Measurements from ENCODE around the gene OCRL. TPM values are rescaled to one million over a fixed set of nuclear protein-coding genes. Genes with fewer than 3 reads are reported as not detected.

OCRL gene
- total and polyA plus RNA-seq, 2 experiments from 2014 or later, result 3.9 to 16.5 TPM

DNA sequence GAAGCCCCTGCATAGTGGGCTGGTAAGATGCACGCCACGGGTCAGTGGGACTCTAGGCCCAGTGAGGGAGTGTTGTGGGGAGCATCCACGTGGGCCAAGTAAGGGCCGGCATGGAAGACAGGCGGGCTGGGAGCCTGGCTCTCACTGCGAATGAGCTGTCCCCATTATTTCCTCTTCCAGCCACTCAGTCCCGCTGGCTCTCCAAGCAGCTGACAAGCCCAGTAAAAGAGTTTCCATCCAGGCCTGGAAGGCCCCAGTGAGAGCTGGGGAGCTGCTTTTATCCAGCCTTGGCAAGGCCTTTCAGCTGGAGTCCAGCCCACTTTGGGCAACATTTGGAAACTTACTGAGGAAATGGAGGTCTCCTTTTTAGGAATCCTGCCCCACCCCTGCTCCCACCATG is 89.8 kb downstream of the OCRL start:
- TF ChIP-seq, protein P1, sequence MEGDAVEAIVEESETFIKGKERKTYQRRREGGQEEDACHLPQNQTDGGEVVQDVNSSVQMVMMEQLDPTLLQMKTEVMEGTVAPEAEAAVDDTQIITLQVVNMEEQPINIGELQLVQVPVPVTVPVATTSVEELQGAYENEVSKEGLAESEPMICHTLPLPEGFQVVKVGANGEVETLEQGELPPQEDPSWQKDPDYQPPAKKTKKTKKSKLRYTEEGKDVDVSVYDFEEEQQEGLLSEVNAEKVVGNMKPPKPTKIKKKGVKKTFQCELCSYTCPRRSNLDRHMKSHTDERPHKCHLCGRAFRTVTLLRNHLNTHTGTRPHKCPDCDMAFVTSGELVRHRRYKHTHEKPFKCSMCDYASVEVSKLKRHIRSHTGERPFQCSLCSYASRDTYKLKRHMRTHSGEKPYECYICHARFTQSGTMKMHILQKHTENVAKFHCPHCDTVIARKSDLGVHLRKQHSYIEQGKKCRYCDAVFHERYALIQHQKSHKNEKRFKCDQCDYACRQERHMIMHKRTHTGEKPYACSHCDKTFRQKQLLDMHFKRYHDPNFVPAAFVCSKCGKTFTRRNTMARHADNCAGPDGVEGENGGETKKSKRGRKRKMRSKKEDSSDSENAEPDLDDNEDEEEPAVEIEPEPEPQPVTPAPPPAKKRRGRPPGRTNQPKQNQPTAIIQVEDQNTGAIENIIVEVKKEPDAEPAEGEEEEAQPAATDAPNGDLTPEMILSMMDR (conservative IDR thresholded peaks at IDR 0.05; ENCODE audit: low read depth in 2 of 2), result no peak
- TF ChIP-seq NANOG (IDR thresholded peaks at IDR 0.05; ENCODE audit: borderline replicate concordance), result no peak
- TF ChIP-seq EZH2phosphoT487 (IDR thresholded peaks at IDR 0.05; ENCODE audit: unreplicated experiment), result no peak
- no peak for TF ChIP-seq POLR2AphosphoS5 (IDR thresholded peaks at IDR 0.05; ENCODE audit: low read depth)
- TF ChIP-seq JUNB (IDR thresholded peaks at IDR 0.05; ENCODE audit: unreplicated experiment), result no peak
- DNase-seq (ENCODE audit: low spot score) (no peak), ATAC-seq (no peak)
- Histone ChIP-seq H3K4me2 (no peak overlapping the region), H3K79me2 (replicated peaks; ENCODE audit: insufficient read depth) (no peaks in the 10 kb centered on the region), H4K20me1 (replicated peaks; ENCODE audit: insufficient read depth) (no peaks in the 10 kb centered on the region), H3K4me3 (no peak overlapping the region), H3F3A (replicated peaks; ENCODE audit: low read depth) (no peaks in the 10 kb centered on the region), H3K36me3 (ENCODE audit: insufficient read depth) (no peaks in the 10 kb centered on the region), H2AFZ (no peak overlapping the region), H3K9me2 (ENCODE audit: insufficient read depth) (no peaks in the 10 kb centered on the region), H3K4me1 (ENCODE audit: insufficient read depth) (no peaks in the 10 kb centered on the region), H3K27me3 (ENCODE audit: insufficient read depth) (no peaks in the 10 kb centered on the region), H3K27ac (ENCODE audit: low read depth) (no peak overlapping the region)
- H3K27me3 Mint-ChIP-seq (ENCODE audit: insufficient read depth, low read depth, poor library complexity), result peaks cover 4% of the 10 kb centered on the region
- H3K4me1 Mint-ChIP-seq, result no peaks in the 10 kb centered on the region; the same call in 2 of the 3 replicates
- no peak overlapping the region for H3K27ac Mint-ChIP-seq
- H3K9me3 Mint-ChIP-seq, result no peaks in the 10 kb centered on the region
- H3K36me3 Mint-ChIP-seq (ENCODE audit: low read depth), result no peaks in the 10 kb centered on the region
- H3K4me3 Mint-ChIP-seq, result no peak overlapping the region

DNA sequence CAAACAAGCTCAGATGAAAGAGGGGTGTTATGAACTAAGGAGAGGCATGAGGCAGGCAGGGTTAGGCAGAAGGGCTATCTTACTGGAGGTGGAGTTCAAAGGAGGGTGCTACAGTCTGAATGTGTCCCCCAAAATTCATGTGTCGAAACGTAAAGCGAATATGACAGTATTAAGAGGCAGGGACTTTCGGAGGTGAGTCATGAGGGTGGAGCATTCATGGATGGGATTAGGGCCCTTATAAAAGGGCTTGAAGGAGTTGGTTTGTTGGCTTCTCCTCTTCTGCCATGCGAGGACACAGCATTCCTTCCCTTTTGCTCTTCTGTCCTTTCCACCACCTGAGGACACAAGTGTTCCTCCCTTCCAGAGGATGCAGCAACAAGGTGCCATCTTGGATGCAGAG is 91.8 kb downstream of the OCRL start:
- Mint-ChIP-seq H3K4me3 (no peak overlapping the region), H3K9me3 (no peaks in the 10 kb centered on the region), H3K27me3 (ENCODE audit: insufficient read depth, low read depth, poor library complexity) (peaks cover under 1% of the 10 kb centered on the region), H3K4me1 (no peaks in the 10 kb centered on the region; the same call in 2 of the 3 replicates), H3K36me3 (ENCODE audit: low read depth) (no peaks in the 10 kb centered on the region), H3K27ac (no peak overlapping the region)
- H3K79me2 ChIP-seq (replicated peaks; ENCODE audit: insufficient read depth), result no peaks in the 10 kb centered on the region
- H3K36me3 ChIP-seq (ENCODE audit: insufficient read depth), result no peaks in the 10 kb centered on the region
- H4K20me1 ChIP-seq (replicated peaks; ENCODE audit: insufficient read depth), result no peaks in the 10 kb centered on the region
- H3K27ac ChIP-seq (ENCODE audit: low read depth), result no peak overlapping the region
- H3K4me1 ChIP-seq (ENCODE audit: insufficient read depth), result no peaks in the 10 kb centered on the region
- no peaks in the 10 kb centered on the region for H3F3A ChIP-seq (replicated peaks; ENCODE audit: low read depth)
- H3K4me3 ChIP-seq, result no peak overlapping the region
- H3K4me2 ChIP-seq, result no peak overlapping the region
- H3K9me2 ChIP-seq (ENCODE audit: insufficient read depth), result no peaks in the 10 kb centered on the region
- no peak for ATAC-seq
- no peak for DNase-seq (ENCODE audit: low spot score)
- no peak overlapping the region for H2AFZ ChIP-seq
- no peaks in the 10 kb centered on the region for H3K27me3 ChIP-seq (ENCODE audit: insufficient read depth)
- TF ChIP-seq JUNB (IDR thresholded peaks at IDR 0.05; ENCODE audit: unreplicated experiment) (no peak), EZH2phosphoT487 (IDR thresholded peaks at IDR 0.05; ENCODE audit: unreplicated experiment) (no peak), CREB1 (CRISPR knock-in tag; IDR thresholded peaks at IDR 0.05; ENCODE audit: low read depth) (no peak), NANOG (IDR thresholded peaks at IDR 0.05; ENCODE audit: borderline replicate concordance) (no peak), POLR2AphosphoS5 (IDR thresholded peaks at IDR 0.05; ENCODE audit: low read depth) (no peak), STAT1 (IDR thresholded peaks at IDR 0.05; ENCODE audit: unreplicated experiment) (no peak)
- TF ChIP-seq, protein P2, sequence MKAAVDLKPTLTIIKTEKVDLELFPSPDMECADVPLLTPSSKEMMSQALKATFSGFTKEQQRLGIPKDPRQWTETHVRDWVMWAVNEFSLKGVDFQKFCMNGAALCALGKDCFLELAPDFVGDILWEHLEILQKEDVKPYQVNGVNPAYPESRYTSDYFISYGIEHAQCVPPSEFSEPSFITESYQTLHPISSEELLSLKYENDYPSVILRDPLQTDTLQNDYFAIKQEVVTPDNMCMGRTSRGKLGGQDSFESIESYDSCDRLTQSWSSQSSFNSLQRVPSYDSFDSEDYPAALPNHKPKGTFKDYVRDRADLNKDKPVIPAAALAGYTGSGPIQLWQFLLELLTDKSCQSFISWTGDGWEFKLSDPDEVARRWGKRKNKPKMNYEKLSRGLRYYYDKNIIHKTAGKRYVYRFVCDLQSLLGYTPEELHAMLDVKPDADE (IDR thresholded peaks at IDR 0.05), result no peak
- TF ChIP-seq, protein P1 (conservative IDR thresholded peaks at IDR 0.05; ENCODE audit: low read depth in 2 of 2), result no peak
- TF ChIP-seq, protein P3, sequence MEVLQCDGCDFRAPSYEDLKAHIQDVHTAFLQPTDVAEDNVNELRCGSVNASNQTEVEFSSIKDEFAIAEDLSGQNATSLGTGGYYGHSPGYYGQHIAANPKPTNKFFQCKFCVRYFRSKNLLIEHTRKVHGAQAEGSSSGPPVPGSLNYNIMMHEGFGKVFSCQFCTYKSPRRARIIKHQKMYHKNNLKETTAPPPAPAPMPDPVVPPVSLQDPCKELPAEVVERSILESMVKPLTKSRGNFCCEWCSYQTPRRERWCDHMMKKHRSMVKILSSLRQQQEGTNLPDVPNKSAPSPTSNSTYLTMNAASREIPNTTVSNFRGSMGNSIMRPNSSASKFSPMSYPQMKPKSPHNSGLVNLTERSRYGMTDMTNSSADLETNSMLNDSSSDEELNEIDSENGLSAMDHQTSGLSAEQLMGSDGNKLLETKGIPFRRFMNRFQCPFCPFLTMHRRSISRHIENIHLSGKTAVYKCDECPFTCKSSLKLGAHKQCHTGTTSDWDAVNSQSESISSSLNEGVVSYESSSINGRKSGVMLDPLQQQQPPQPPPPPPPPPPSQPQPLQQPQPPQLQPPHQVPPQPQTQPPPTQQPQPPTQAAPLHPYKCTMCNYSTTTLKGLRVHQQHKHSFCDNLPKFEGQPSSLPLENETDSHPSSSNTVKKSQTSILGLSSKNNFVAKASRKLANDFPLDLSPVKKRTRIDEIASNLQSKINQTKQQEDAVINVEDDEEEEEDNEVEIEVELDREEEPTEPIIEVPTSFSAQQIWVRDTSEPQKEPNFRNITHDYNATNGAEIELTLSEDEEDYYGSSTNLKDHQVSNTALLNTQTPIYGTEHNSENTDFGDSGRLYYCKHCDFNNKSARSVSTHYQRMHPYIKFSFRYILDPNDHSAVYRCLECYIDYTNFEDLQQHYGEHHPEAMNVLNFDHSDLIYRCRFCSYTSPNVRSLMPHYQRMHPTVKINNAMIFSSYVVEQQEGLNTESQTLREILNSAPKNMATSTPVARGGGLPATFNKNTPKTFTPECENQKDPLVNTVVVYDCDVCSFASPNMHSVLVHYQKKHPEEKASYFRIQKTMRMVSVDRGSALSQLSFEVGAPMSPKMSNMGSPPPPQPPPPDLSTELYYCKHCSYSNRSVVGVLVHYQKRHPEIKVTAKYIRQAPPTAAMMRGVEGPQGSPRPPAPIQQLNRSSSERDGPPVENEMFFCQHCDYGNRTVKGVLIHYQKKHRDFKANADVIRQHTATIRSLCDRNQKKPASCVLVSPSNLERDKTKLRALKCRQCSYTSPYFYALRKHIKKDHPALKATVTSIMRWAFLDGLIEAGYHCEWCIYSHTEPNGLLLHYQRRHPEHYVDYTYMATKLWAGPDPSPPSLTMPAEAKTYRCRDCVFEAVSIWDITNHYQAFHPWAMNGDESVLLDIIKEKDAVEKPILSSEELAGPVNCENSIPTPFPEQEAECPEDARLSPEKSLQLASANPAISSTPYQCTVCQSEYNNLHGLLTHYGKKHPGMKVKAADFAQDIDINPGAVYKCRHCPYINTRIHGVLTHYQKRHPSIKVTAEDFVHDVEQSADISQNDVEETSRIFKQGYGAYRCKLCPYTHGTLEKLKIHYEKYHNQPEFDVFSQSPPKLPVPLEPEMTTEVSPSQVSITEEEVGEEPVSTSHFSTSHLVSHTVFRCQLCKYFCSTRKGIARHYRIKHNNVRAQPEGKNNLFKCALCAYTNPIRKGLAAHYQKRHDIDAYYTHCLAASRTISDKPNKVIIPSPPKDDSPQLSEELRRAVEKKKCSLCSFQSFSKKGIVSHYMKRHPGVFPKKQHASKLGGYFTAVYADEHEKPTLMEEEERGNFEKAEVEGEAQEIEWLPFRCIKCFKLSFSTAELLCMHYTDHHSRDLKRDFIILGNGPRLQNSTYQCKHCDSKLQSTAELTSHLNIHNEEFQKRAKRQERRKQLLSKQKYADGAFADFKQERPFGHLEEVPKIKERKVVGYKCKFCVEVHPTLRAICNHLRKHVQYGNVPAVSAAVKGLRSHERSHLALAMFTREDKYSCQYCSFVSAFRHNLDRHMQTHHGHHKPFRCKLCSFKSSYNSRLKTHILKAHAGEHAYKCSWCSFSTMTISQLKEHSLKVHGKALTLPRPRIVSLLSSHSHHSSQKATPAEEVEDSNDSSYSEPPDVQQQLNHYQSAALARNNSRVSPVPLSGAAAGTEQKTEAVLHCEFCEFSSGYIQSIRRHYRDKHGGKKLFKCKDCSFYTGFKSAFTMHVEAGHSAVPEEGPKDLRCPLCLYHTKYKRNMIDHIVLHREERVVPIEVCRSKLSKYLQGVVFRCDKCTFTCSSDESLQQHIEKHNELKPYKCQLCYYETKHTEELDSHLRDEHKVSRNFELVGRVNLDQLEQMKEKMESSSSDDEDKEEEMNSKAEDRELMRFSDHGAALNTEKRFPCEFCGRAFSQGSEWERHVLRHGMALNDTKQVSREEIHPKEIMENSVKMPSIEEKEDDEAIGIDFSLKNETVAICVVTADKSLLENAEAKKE (CRISPR knock-in tag; IDR thresholded peaks at IDR 0.05), result no peak
